ENCODE data around the gene ENOX1. TPM values are rescaled to one million over a fixed set of nuclear protein-coding genes. Genes with fewer than 3 reads are reported as not detected.

Gene ENOX1
- total and polyA plus RNA-seq, 9 of the 15 experiments (the other 6 are each of a cell fraction or from before 2014, with no cell fraction given) = not detected

GRCh38 chr13:43484432-43485225 lies 302.1 kb downstream of the ENOX1 start:
- POLR2A ChIA-PET = no interaction called here
- no peak overlapping the region for H3K9ac ChIP-seq (ENCODE audit: insufficient read depth in 1 of 2, low read depth in 2 of 2, low read length in 2 of 2)
- no peak for TF ChIP-seq ARHGAP35 (IDR thresholded peaks at IDR 0.05; ENCODE audit: partially characterized antibody)
- H3K4me1 ChIP-seq (replicated peaks in 1 of 2; ENCODE audit: control insufficient read depth in 2 of 2, insufficient read depth in 2 of 2, low read length in 2 of 2) = no peaks in the 10 kb centered on the region
- CTCF ChIA-PET (ENCODE audit: low intra/inter-chr PET ratio) = no interaction called here
- no peak for FAIRE-seq
- H3K4me2 ChIP-seq (ENCODE audit: insufficient read depth, low read length) = no peak overlapping the region
- no TSS peak for BruUV-seq (replicated peaks)
- H3K9me3 ChIP-seq (replicated peaks; ENCODE audit: control insufficient read depth, insufficient read depth, low read depth, low read length) = no peaks in the 10 kb centered on the region
- no peaks in the 10 kb centered on the region for H3K9me1 ChIP-seq (ENCODE audit: control insufficient read depth, insufficient read depth, low read length)
- H4K20me1 ChIP-seq (replicated peaks; ENCODE audit: control insufficient read depth, insufficient read depth, low read length) = no peaks in the 10 kb centered on the region
- WGBS (ENCODE audit: insufficient coverage, low coverage, missing lambda C conversion rate) = 0% methylated on average over 2 of the region's 2 CpGs
- H3K4me3 ChIP-seq = no peak overlapping the region
- no peak for DNase-seq (ENCODE audit: extremely low read depth in 1 of 4, low spot score in 3 of 4)
- H3K27ac ChIP-seq (ENCODE audit: extremely low read depth, low read depth, low read length) = no peak overlapping the region
- ATAC-seq = no peak
- in situ Hi-C loops (cut with MboI) (no loop called here), intact Hi-C loops (cut with micrococcal nuclease) (no loop called here)
- H2AFZ ChIP-seq (ENCODE audit: low read depth, low read length) = no peak overlapping the region
- no peaks in the 10 kb centered on the region for H3K27me3 ChIP-seq (ENCODE audit: control insufficient read depth in 2 of 2, insufficient read depth in 2 of 2, low read length in 2 of 2)
- no peaks in the 10 kb centered on the region for H3K36me3 ChIP-seq (ENCODE audit: control insufficient read depth, insufficient read depth, low read length)
- no peaks in the 10 kb centered on the region for H3K79me2 ChIP-seq (ENCODE audit: control insufficient read depth, insufficient read depth, low read length)

GRCh38 chr13:43483930-43484329 lies 302.8 kb downstream of the ENOX1 start:
- 0% methylated on average over 1 of the region's 1 CpG for WGBS (ENCODE audit: insufficient coverage, low coverage, missing lambda C conversion rate)
- POLR2A ChIA-PET = no interaction called here
- ATAC-seq = no peak
- no peak overlapping the region for H3K27ac ChIP-seq (ENCODE audit: extremely low read depth, low read depth, low read length)
- H3K36me3 ChIP-seq (ENCODE audit: control insufficient read depth, insufficient read depth, low read length) = no peaks in the 10 kb centered on the region
- H3K4me2 ChIP-seq (ENCODE audit: insufficient read depth, low read length) = no peak overlapping the region
- no peak for DNase-seq (ENCODE audit: extremely low read depth in 1 of 4, low spot score in 3 of 4)
- H3K9ac ChIP-seq (ENCODE audit: insufficient read depth in 1 of 2, low read depth in 2 of 2, low read length in 2 of 2) = no peak overlapping the region
- in situ Hi-C loops (cut with MboI) = no loop called here
- FAIRE-seq = no peak
- H3K9me3 ChIP-seq (replicated peaks; ENCODE audit: control insufficient read depth, insufficient read depth, low read depth, low read length) = no peaks in the 10 kb centered on the region
- H4K20me1 ChIP-seq (replicated peaks; ENCODE audit: control insufficient read depth, insufficient read depth, low read length) = no peaks in the 10 kb centered on the region
- H2AFZ ChIP-seq (ENCODE audit: low read depth, low read length) = no peak overlapping the region
- no peaks in the 10 kb centered on the region for H3K27me3 ChIP-seq (ENCODE audit: control insufficient read depth in 2 of 2, insufficient read depth in 2 of 2, low read length in 2 of 2)
- no peaks in the 10 kb centered on the region for H3K9me1 ChIP-seq (ENCODE audit: control insufficient read depth, insufficient read depth, low read length)
- no peaks in the 10 kb centered on the region for H3K79me2 ChIP-seq (ENCODE audit: control insufficient read depth, insufficient read depth, low read length)
- no peaks in the 10 kb centered on the region for H3K4me1 ChIP-seq (replicated peaks in 1 of 2; ENCODE audit: control insufficient read depth in 2 of 2, insufficient read depth in 2 of 2, low read length in 2 of 2)
- intact Hi-C loops (cut with micrococcal nuclease) = no loop called here
- H3K4me3 ChIP-seq = no peak overlapping the region
- no TSS peak for BruUV-seq (replicated peaks)
- CTCF ChIA-PET (ENCODE audit: low intra/inter-chr PET ratio) = no interaction called here
- TF ChIP-seq TEAD1 (CRISPR knock-in tag; IDR thresholded peaks at IDR 0.05) (no peak), ZNF184 (CRISPR knock-in tag; IDR thresholded peaks at IDR 0.05) (no peak), MEF2A (IDR thresholded peaks at IDR 0.05; ENCODE audit: control insufficient read depth, low read depth, low read length) (no peak), SIN3A (IDR thresholded peaks at IDR 0.05; ENCODE audit: borderline replicate concordance in 2 of 2, control insufficient read depth in 1 of 2, low read depth in 2 of 2, low read length in 2 of 2) (no peak), FOXA3 (CRISPR knock-in tag; conservative IDR thresholded peaks at IDR 0.05 in 1 of 2, IDR thresholded peaks at IDR 0.05 in 1 of 2) (no peak), ZBTB8A (IDR thresholded peaks at IDR 0.05; ENCODE audit: partially characterized antibody) (no peak), MEIS2 (IDR thresholded peaks at IDR 0.05; ENCODE audit: partially characterized antibody) (no peak), ZNF586 (CRISPR knock-in tag; conservative IDR thresholded peaks at IDR 0.05) (no peak), PCBP2 (IDR thresholded peaks at IDR 0.05; ENCODE audit: low read depth, low read length, poor library complexity, severe bottlenecking) (no peak), PATZ1 (CRISPR knock-in tag; IDR thresholded peaks at IDR 0.05; ENCODE audit: borderline replicate concordance) (no peak)
- TF ChIP-seq, protein P1, sequence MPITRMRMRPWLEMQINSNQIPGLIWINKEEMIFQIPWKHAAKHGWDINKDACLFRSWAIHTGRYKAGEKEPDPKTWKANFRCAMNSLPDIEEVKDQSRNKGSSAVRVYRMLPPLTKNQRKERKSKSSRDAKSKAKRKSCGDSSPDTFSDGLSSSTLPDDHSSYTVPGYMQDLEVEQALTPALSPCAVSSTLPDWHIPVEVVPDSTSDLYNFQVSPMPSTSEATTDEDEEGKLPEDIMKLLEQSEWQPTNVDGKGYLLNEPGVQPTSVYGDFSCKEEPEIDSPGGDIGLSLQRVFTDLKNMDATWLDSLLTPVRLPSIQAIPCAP (CRISPR knock-in tag; IDR thresholded peaks at IDR 0.05; ENCODE audit: borderline replicate concordance) = no peak
